Measurements from ENCODE around the gene TFEB.
"Not testable (repeated sequence)": the region's sequence is repeated elsewhere in the genome, so short reads cannot be mapped to it uniquely, and the experiment has no call there.

Gene TFEB

GRCh38 chr6:41735427-41736185 lies at the start of gene TFEB:
TFEB (minus strand) TSS chr6:41735608; CDS start chr6:41691213, 44,395 bp downstream.
- DNase-seq (ENCODE audit: low spot score), result peak; percentile 98

- DNase-seq (ENCODE audit: low spot score), result no peak
These were observed 49.3 kb upstream of the TFEB start for GRCh38 chr6:41784581-41785171.

- DNase-seq (ENCODE audit: low spot score), result no peak
These were observed 47.8 kb upstream of the TFEB start for GRCh38 chr6:41783106-41783780.

GRCh38 chr6:41781366-41781730 lies 45.9 kb upstream of the TFEB start:
- DNase-seq (ENCODE audit: low spot score), result no peak

- DNase-seq (ENCODE audit: low spot score), result no peak
These were observed 45.4 kb upstream of the TFEB start, which contains the start of gene PRICKLE4 for GRCh38 chr6:41780551-41781365. PRICKLE4 (plus strand) TSS chr6:41780782; CDS start chr6:41783474, 2,692 bp downstream.

- DNase-seq (ENCODE audit: low spot score), result peak; percentile 96
These were observed 44.6 kb upstream of the TFEB start, which contains the start of gene FRS3 for GRCh38 chr6:41779788-41780550. FRS3 (minus strand) TSS chr6:41779900; CDS start chr6:41776987, 2,913 bp downstream.

- no peak for DNase-seq (ENCODE audit: low spot score)
These were observed 43.9 kb upstream of the TFEB start for GRCh38 chr6:41779336-41779735.

GRCh38 chr6:41778895-41779294 lies 43.5 kb upstream of the TFEB start:
- no peak for DNase-seq (ENCODE audit: low spot score)

- DNase-seq (ENCODE audit: low spot score), result no peak
These were observed 42.3 kb upstream of the TFEB start for GRCh38 chr6:41777551-41778285.

GRCh38 chr6:41775293-41775882 lies 40.0 kb upstream of the TFEB start:
- no peak for DNase-seq (ENCODE audit: low spot score)

- DNase-seq (ENCODE audit: low spot score), result no peak
These were observed 39.4 kb upstream of the TFEB start for GRCh38 chr6:41774841-41775240.

GRCh38 chr6:41771058-41771983 lies 35.9 kb upstream of the TFEB start:
- no peak for DNase-seq (ENCODE audit: low spot score)

- DNase-seq (ENCODE audit: low spot score), result no peak
These were observed 35.1 kb upstream of the TFEB start for GRCh38 chr6:41770381-41771057.

- no peak for DNase-seq (ENCODE audit: low spot score)
These were observed 34.0 kb upstream of the TFEB start for GRCh38 chr6:41769376-41769775.

GRCh38 chr6:41768545-41769308 lies 33.3 kb upstream of the TFEB start:
- no peak for DNase-seq (ENCODE audit: low spot score)

GRCh38 chr6:41767112-41767833 lies 31.9 kb upstream of the TFEB start:
- DNase-seq (ENCODE audit: low spot score), result no peak

GRCh38 chr6:41766043-41766664 lies 30.7 kb upstream of the TFEB start:
- not testable (repeated sequence) for DNase-seq (ENCODE audit: low spot score)
